ENCODE data around the gene CELA2B.

- no peak for TF ChIP-seq RAD21 (IDR thresholded peaks at IDR 0.05)
- TF ChIP-seq FOXA1 (IDR thresholded peaks at IDR 0.05): no peak
- no peak for TF ChIP-seq RXRA (IDR thresholded peaks at IDR 0.05)
- TF ChIP-seq REST (IDR thresholded peaks at IDR 0.05): no peak
- no peak for TF ChIP-seq GABPA (IDR thresholded peaks at IDR 0.05 in 1 of 2, conservative IDR thresholded peaks at IDR 0.05 in 1 of 2)
- no peak for TF ChIP-seq CTCF (IDR thresholded peaks at IDR 0.05; ENCODE audit: low read depth, low read length, missing input control)
- TF ChIP-seq ZBTB33 (IDR thresholded peaks at IDR 0.05): no peak
- no peak for TF ChIP-seq SP1 (IDR thresholded peaks at IDR 0.05)
- TF ChIP-seq JUND (IDR thresholded peaks at IDR 0.05): no peak
- TF ChIP-seq TAF1 (conservative IDR thresholded peaks at IDR 0.05): no peak
- TF ChIP-seq YY1 (IDR thresholded peaks at IDR 0.05): no peak
- TF ChIP-seq ATF3 (IDR thresholded peaks at IDR 0.05): no peak
- no peak for TF ChIP-seq EGR1 (IDR thresholded peaks at IDR 0.05; ENCODE audit: low read depth in 2 of 2)
- TF ChIP-seq MAX (IDR thresholded peaks at IDR 0.05): no peak
Observed at GRCh38 chr1:15522551-15522950, 46.6 kb downstream of the CELA2B start.
